Endothelial cell of umbilical vein (primary cell): ENCODE data around the gene KLRF1. TPM values are rescaled to one million over a fixed set of nuclear protein-coding genes. Genes with fewer than 3 reads are reported as not detected.

Source experiments
- BruUV-seq: library from RNA; stranded (reverse); fragments of 400-500 nt; replicated peaks from 2 replicates; lab custom pipeline; 2021; lab: Mats Ljungman, UMichigan
- CTCF ChIA-PET: fragments of 300-600, 350-600 bp; sonication (Branson Sonifier 250); formaldehyde crosslinking; loops from one replicate; lab custom pipeline; 2021; ENCODE audit warnings: antibody characterized with exemption, inconsistent platforms; lab: Charles Lee
- POLR2A ChIA-PET: fragments of 300-600, 350-600 bp; sonication (Branson Sonifier 250); formaldehyde crosslinking; loops from one replicate; lab custom pipeline; 2021; ENCODE audit warnings: antibody characterized with exemption, inconsistent platforms; lab: Charles Lee
- DNase-seq: peaks from one replicate; pipeline ENCODE4 v3.0.0-alpha.2; 2011; ENCODE audit warnings: low read depth, low spot score
- FAIRE-seq: peaks from 2 replicates; lab custom pipeline; 2011; peaks lifted over from hg19 to GRCh38; lab: Jason Lieb, UNC
- H2AFZ ChIP-seq: 2 replicates; pipeline ENCODE4 v1.6.0; 2012; ENCODE audit warnings: low read depth, low read length, control low read depth, inconsistent platforms
- H3K27ac ChIP-seq: 2 replicates; pipeline ENCODE4 v1.5.1; 2011; ENCODE audit warnings: low read depth, mild to moderate bottlenecking, control low read depth, low read length, moderate library complexity; ENCODE audit not compliant: insufficient read depth
- H3K27me3 ChIP-seq, 2 experiments: 2 replicates each; pipeline versions ENCODE4 v1.6.0 to v1.6.1; 2011; ENCODE audit warnings: low read length in 2 of 2, mixed read lengths in 1 of 2; ENCODE audit not compliant: control insufficient read depth in 2 of 2, insufficient read depth in 2 of 2
- H3K36me3 ChIP-seq, 2 experiments: 2 replicates in 1 of 2; 3 replicates in 1 of 2; pipeline ENCODE4 v1.5.1; 2011; ENCODE audit warnings: low read length in 2 of 2, mild to moderate bottlenecking in 1 of 2, moderate library complexity in 1 of 2; ENCODE audit not compliant: control insufficient read depth in 2 of 2, insufficient read depth in 2 of 2; ENCODE audit errors: extremely low read depth in 1 of 2
- H3K4me1 ChIP-seq: 3 replicates; pipeline ENCODE4 v1.5.1; 2011; ENCODE audit warnings: mild to moderate bottlenecking, low read length; ENCODE audit not compliant: control insufficient read depth, insufficient read depth; ENCODE audit errors: extremely low read depth
- H3K4me2 ChIP-seq: 2 replicates; pipeline ENCODE4 v1.6.1; 2011; ENCODE audit warnings: low read length, control low read depth, mixed read lengths; ENCODE audit not compliant: insufficient read depth
- H3K4me3 ChIP-seq, 3 experiments: fragments of 200-600 bp in 1 of 3; sonication (generic), shearing (Covaris generic) in 1 of 3; replicated peaks in 1 of 3; 2 replicates each; pipeline ENCODE4 v1.5.1; 2011 to 2016; ENCODE audit warnings: control low read depth in 3 of 3, low read length in 3 of 3, mild to moderate bottlenecking in 2 of 3, inconsistent platforms in 1 of 3, low read depth in 1 of 3, moderate library complexity in 1 of 3; ENCODE audit not compliant: insufficient read depth in 1 of 3
- H3K79me2 ChIP-seq: 2 replicates; pipeline ENCODE4 v1.6.0; 2012; ENCODE audit warnings: low read length, inconsistent platforms; ENCODE audit not compliant: control insufficient read depth, insufficient read depth
- H3K9ac ChIP-seq: replicated peaks from 2 replicates; pipeline ENCODE3; 2011; ENCODE audit warnings: low read length, control low read depth; ENCODE audit not compliant: insufficient read depth; ENCODE audit errors: extremely low read depth
- H3K9me1 ChIP-seq: replicated peaks from 3 replicates; pipeline ENCODE4 v1.6.0; 2011; ENCODE audit warnings: mild to moderate bottlenecking, low read length; ENCODE audit not compliant: control insufficient read depth, insufficient read depth; ENCODE audit errors: extremely low read depth
- H3K9me3 ChIP-seq: replicated peaks from 2 replicates; pipeline ENCODE4 v1.5.1; 2012; ENCODE audit warnings: low read length, inconsistent platforms; ENCODE audit not compliant: control insufficient read depth, insufficient read depth
- H4K20me1 ChIP-seq: replicated peaks from 2 replicates; pipeline ENCODE3; 2011; ENCODE audit warnings: mild to moderate bottlenecking, low read length; ENCODE audit not compliant: control insufficient read depth, insufficient read depth; ENCODE audit errors: extremely low read depth
- EZH2 ChIP-seq: IDR thresholded peaks from 2 replicates; pipeline ENCODE4 v1.6.1; 2012; ENCODE audit warnings: borderline replicate concordance, low read depth, mild to moderate bottlenecking, moderate library complexity, low read length, inconsistent platforms; ENCODE audit not compliant: severe bottlenecking
- FOS ChIP-seq: IDR thresholded peaks from 2 replicates; pipeline ENCODE4 v1.6.1; 2011; ENCODE audit warnings: mild to moderate bottlenecking, low read length, moderate library complexity, borderline replicate concordance; ENCODE audit not compliant: insufficient read depth
- GATA2 ChIP-seq: IDR thresholded peaks from 2 replicates; pipeline ENCODE4 v1.7.0; 2011; ENCODE audit warnings: low read depth, mild to moderate bottlenecking, moderate library complexity, mixed read lengths, low read length; ENCODE audit not compliant: insufficient read length, insufficient read depth
- MYC ChIP-seq: IDR thresholded peaks from one replicate; pipeline ENCODE4 v1.6.1; 2011; ENCODE audit warnings: mild to moderate bottlenecking, low read depth, low read length
- POLR2AphosphoS5 ChIP-seq: IDR thresholded peaks from 2 replicates; pipeline ENCODE4 v1.6.1; 2012; ENCODE audit warnings: low read depth, mild to moderate bottlenecking, control low read depth, low read length, moderate library complexity; ENCODE audit not compliant: insufficient read depth
- dilution Hi-C: fragments of 300-500 bp; cut with MboI; formaldehyde crosslinking; loops from one replicate; pipeline ENCODE4 v1.15.0; 2019; ENCODE audit warnings: low sequenced_read_pairs; ENCODE audit not compliant: extremely low pct_ligation_motif_present
- intact Hi-C: fragments of 100-400 bp; cut with micrococcal nuclease; formaldehyde crosslinking; loops from one replicate; pipeline ENCODE4 v1.10.0; 2022
- polyA plus RNA-seq, 4 experiments: library from polyadenylated mRNA; depleted of rRNA in 3 of 4; stranded (reverse) in 3 of 4; unstranded in 1 of 4; fragments of >200 nt; gene quantifications; 2 replicates each; pipeline versions ENCODE4 v1.2.1 to v1.2.3, GENCODE V29; 2011 to 2012; ENCODE audit warnings: missing spikeins in 1 of 4
- total RNA-seq: library from RNA; stranded (reverse); gene quantifications from 2 replicates; pipeline ENCODE4 v1.2.3, GENCODE V29; 2021
- TF ChIP-seq, protein P1 (sequence below): IDR thresholded peaks from 2 replicates; pipeline ENCODE4 v1.6.1; 2011; ENCODE audit not compliant: insufficient read depth, insufficient read length

KLRF1 gene
- total and polyA plus RNA-seq, 2 donors (not counting 3 experiments of a cell fraction or from before 2014, with no cell fraction given), result not detected

DNA sequence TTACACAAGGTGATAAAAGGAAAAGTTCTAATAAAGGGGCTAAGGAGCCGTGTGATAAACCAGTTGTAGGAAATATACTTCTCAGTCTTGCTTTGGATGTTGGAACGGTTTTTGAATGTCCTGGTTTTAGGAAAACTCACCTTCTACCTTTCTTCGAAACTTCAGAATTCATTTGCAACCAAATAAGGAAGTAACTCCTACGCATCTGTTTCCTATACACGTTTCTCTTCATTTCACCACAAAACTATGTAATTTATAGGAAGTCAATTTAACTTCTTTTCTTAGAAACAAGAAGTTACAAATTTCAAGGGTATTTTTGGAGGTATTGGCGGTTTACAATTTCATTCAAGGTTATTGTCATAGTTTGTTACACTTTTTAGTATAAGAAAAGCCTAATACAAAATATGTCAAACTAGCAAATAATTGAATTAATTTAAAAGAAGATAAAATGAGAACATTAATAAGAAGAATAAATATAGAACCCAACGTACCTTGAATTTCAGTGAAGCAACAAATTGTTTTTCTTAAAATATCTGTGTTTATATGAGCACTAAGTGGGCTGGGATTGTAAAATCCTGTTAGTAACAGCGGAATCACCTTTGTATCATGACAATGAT is 33.4 kb upstream of the KLRF1 start:
- FAIRE-seq (no peak), DNase-seq (peak; percentile 22)
- TF ChIP-seq MYC, result no peak
- TF ChIP-seq POLR2AphosphoS5, result no peak
- no peak for TF ChIP-seq EZH2
- TF ChIP-seq GATA2, result no peak
- no peak for TF ChIP-seq FOS
- TF ChIP-seq, protein P1, sequence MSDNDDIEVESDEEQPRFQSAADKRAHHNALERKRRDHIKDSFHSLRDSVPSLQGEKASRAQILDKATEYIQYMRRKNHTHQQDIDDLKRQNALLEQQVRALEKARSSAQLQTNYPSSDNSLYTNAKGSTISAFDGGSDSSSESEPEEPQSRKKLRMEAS, result no peak
- H4K20me1 ChIP-seq, result no peaks in the 10 kb centered on the region
- H3K9ac ChIP-seq, result no peak overlapping the region
- dilution Hi-C loops, result no loop called here
- no peaks in the 10 kb centered on the region for H3K79me2 ChIP-seq
- no peaks in the 10 kb centered on the region for H3K27me3 ChIP-seq
- BruUV-seq, result no TSS peak
- ChIA-PET POLR2A (no interaction called here), CTCF (interaction anchor here (9.2 kb wide), 1 partner anchor 41 kb away, joined by 332 read pairs; no protein-coding TSS in a partner anchor)
- peak overlapping the region; percentile 82 for H3K4me2 ChIP-seq
- H3K9me3 ChIP-seq, result no peaks in the 10 kb centered on the region
- H3K4me3 ChIP-seq, result no peak overlapping the region
- peak overlapping the region; percentile 51 for H2AFZ ChIP-seq
- no peaks in the 10 kb centered on the region for H3K36me3 ChIP-seq
- H3K4me1 ChIP-seq, result peaks cover 46% of the 10 kb centered on the region
- no peaks in the 10 kb centered on the region for H3K9me1 ChIP-seq
- intact Hi-C loops, result loop anchor here (1.0 kb wide), 1 partner anchor 19 kb away; no protein-coding TSS in a partner anchor
- peak overlapping the region; percentile 79 for H3K27ac ChIP-seq
